ENCODE measurements around the gene GPATCH4.

Gene GPATCH4

DNA sequence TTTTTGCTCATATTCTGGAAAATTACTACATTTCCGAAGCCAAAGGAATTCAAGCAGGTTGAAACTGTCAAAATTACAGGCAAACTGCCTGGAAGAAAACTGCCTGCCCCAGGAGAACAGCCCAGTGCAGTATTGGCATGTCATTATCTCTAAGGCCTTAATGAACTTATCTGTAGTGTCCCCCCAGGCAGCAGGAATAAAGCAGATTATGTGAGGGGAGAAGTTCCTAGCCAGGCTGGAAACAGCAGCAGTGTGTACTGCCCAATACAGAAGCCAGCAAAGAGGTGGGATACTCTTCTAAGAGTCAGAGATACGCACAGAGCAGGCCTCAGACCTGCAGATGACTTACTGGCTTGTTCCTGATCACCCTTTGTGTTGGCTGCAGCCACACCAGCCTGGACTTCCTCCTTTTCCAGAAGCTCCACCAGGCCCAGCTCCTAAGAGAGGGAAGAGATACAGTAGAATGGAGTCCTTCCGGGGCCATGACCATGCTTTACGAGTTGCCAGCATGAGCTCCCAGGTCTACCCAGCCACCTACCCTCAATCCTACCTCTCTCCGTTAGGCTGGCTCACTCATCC, 40.6 kb downstream of the GPATCH4 start:
- H3K36me3 Mint-ChIP-seq (ENCODE audit: low read depth): peaks cover 24% of the 10 kb centered on the region
- H3K4me1 Mint-ChIP-seq: no peaks in the 10 kb centered on the region
- H3K4me3 Mint-ChIP-seq: no peak overlapping the region
- H3K27ac Mint-ChIP-seq: no peak overlapping the region
- H3K27me3 Mint-ChIP-seq (ENCODE audit: low read depth): no peaks in the 10 kb centered on the region
- no peaks in the 10 kb centered on the region for H3K9me3 Mint-ChIP-seq
- no peak for TF ChIP-seq CTCF (IDR thresholded peaks at IDR 0.05; ENCODE audit: unreplicated experiment in 3 of 3)

DNA sequence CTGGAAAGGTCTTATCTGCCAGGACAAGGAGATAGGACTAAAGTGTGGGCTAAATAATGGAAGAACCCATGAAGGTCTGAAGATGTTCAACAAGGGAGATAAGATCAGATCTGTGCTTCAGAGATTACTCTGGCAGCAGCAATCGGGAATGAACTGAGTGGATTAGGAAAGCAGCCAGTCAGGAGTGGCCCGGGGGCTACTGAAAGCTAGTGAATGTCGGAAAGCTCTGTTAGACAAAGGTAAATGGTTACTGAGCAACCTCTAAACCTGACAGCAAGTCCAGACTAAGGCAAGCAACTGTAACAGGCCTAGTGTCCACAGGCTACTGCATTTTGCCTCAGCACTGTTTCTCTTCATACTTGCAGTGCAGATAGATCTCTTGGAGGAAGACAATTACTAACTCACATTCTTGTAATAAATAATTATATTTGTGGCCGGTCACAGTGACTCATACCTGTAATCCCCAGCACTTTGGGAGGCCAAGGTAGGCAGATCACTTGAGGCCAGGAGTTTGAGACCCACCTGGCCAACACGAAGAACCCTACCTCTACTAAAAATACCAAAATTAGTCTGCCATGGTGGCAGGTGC, 41.4 kb downstream of the GPATCH4 start:
- H3K9me3 Mint-ChIP-seq: no peaks in the 10 kb centered on the region
- H3K4me1 Mint-ChIP-seq: no peaks in the 10 kb centered on the region
- H3K27me3 Mint-ChIP-seq (ENCODE audit: low read depth): no peaks in the 10 kb centered on the region
- peaks cover 29% of the 10 kb centered on the region for H3K36me3 Mint-ChIP-seq (ENCODE audit: low read depth)
- H3K27ac Mint-ChIP-seq: no peak overlapping the region
- H3K4me3 Mint-ChIP-seq: no peak overlapping the region
- no peak for TF ChIP-seq CTCF (IDR thresholded peaks at IDR 0.05; ENCODE audit: unreplicated experiment in 3 of 3)

DNA sequence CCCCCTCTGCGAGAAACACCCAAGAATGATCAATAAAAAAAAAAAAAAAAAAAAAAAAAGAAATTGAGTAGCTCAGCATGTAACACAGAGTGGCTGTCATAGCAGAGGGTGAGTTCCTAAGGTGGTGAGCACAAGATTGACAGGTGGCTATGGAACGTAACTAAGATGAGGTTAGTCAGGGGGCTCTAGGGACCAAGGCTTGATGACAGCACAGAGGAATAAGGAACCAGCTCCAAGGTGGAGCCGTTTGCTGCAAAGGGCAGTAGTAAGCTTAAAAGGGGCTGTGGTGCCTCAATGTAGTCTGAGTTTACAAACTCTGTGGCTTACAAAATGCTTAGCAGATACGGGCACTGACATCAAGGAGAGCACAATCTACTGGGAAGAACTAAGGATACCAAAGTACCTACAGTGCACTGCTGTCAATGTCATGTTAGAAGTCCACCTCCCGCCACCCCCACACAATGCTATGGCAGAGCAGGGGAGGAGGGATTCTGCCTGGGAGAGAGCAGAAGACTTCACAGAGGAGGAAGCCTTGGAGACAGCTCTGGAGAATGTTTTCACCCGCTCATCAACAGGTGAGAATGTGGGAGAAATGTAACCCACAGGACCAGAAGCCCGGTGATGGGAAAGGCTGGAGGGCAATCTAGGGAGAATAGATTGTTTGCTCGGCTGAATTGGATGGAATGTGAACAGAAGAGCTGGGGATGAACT, 42.0 kb downstream of the GPATCH4 start:
- no peaks in the 10 kb centered on the region for H3K27me3 Mint-ChIP-seq (ENCODE audit: low read depth)
- no peaks in the 10 kb centered on the region for H3K9me3 Mint-ChIP-seq
- peaks cover 25% of the 10 kb centered on the region for H3K36me3 Mint-ChIP-seq (ENCODE audit: low read depth)
- H3K4me1 Mint-ChIP-seq: no peaks in the 10 kb centered on the region
- no peak overlapping the region for H3K4me3 Mint-ChIP-seq
- no peak overlapping the region for H3K27ac Mint-ChIP-seq
- TF ChIP-seq CTCF (IDR thresholded peaks at IDR 0.05; ENCODE audit: unreplicated experiment in 3 of 3): no peak

DNA sequence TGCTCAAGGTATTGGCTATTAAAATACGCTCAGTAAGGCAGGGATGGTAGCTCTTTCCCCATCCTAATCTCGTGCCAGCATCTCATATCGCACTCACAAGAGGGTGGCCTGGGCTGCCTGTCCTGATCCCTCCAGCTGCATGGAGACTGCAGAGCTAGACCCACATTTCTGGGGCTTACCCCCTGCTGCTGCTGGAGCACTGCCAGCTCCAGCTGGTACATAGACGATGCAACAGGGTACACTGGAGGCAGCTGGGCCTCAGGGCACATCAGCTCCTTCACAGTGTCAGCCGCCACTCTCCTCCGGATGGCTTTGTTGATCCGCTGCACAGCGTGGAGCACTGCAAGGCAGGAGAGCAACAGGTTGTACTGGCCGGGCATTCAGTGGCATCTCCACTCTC, 44.9 kb downstream of the GPATCH4 start:
- Mint-ChIP-seq H3K27ac (no peak overlapping the region), H3K4me1 (no peaks in the 10 kb centered on the region), H3K36me3 (ENCODE audit: low read depth) (peaks cover 24% of the 10 kb centered on the region), H3K9me3 (no peaks in the 10 kb centered on the region), H3K4me3 (no peak overlapping the region), H3K27me3 (ENCODE audit: low read depth) (no peaks in the 10 kb centered on the region)
- no peak for TF ChIP-seq CTCF (IDR thresholded peaks at IDR 0.05; ENCODE audit: unreplicated experiment in 3 of 3)

DNA sequence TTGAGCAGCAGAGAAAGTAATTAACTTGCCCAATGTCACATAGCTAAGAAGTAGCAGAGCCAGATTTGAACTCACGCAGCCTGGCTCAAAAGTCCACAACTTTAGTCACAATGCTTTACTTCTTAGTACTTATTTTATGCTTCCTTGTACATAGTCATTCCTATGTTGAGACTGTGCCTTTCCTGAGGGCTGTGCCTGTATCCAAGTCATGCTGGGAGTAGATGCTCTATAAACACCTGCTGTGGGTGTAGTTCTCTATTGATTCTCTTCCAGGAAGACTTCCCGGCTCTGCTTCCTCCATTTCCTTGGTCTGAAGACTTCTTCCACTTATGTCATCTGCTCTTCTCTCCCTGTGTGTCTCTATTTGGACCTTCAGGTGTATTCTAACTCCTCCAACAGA, 45.6 kb downstream of the GPATCH4 start:
- no peaks in the 10 kb centered on the region for H3K4me1 Mint-ChIP-seq
- TF ChIP-seq CTCF (IDR thresholded peaks at IDR 0.05; ENCODE audit: unreplicated experiment in 3 of 3): no peak
- no peak overlapping the region for H3K27ac Mint-ChIP-seq
- H3K36me3 Mint-ChIP-seq (ENCODE audit: low read depth): peaks cover 24% of the 10 kb centered on the region
- no peaks in the 10 kb centered on the region for H3K27me3 Mint-ChIP-seq (ENCODE audit: low read depth)
- H3K9me3 Mint-ChIP-seq: no peaks in the 10 kb centered on the region
- no peak overlapping the region for H3K4me3 Mint-ChIP-seq

GRCh38 chr1:156554971-156555370, 46.3 kb downstream of the GPATCH4 start:
- no peak overlapping the region for H3K4me3 Mint-ChIP-seq
- no peaks in the 10 kb centered on the region for H3K4me1 Mint-ChIP-seq
- H3K27me3 Mint-ChIP-seq (ENCODE audit: low read depth): no peaks in the 10 kb centered on the region
- TF ChIP-seq CTCF (IDR thresholded peaks at IDR 0.05; ENCODE audit: unreplicated experiment in 3 of 3): no peak
- H3K9me3 Mint-ChIP-seq: no peaks in the 10 kb centered on the region
- no peak overlapping the region for H3K27ac Mint-ChIP-seq
- H3K36me3 Mint-ChIP-seq (ENCODE audit: low read depth): peaks cover 24% of the 10 kb centered on the region

Measured in nephron (organoid).